ENCODE measurements around the gene CHPT1.

CHPT1 gene

GRCh38 chr12:101685092-101685491, 12.3 kb upstream of the CHPT1 start:
- no peak for DNase-seq (ENCODE audit: low read depth, low spot score)

- DNase-seq (ENCODE audit: low read depth, low spot score) = no peak
Observed at GRCh38 chr12:101686176-101686575, 11.3 kb upstream of the CHPT1 start.

- no peak for DNase-seq (ENCODE audit: low read depth, low spot score)
Observed at GRCh38 chr12:101690544-101691098, 6.8 kb upstream of the CHPT1 start.

GRCh38 chr12:101691503-101692096, 5.8 kb upstream of the CHPT1 start:
- no peak for DNase-seq (ENCODE audit: low read depth, low spot score)

GRCh38 chr12:101694297-101694848, 3.1 kb upstream of the CHPT1 start:
- no peak for DNase-seq (ENCODE audit: low read depth, low spot score)

- no peak for DNase-seq (ENCODE audit: low read depth, low spot score)
Observed at GRCh38 chr12:101694986-101695385, 2.5 kb upstream of the CHPT1 start.

- DNase-seq (ENCODE audit: low read depth, low spot score) = no peak
Observed at GRCh38 chr12:101695706-101696105, 1.7 kb upstream of the CHPT1 start.

GRCh38 chr12:101696251-101697196, 916 bp upstream of the CHPT1 start:
- DNase-seq (ENCODE audit: low read depth, low spot score) = no peak

GRCh38 chr12:101697930-101698799, 725 bp downstream of the CHPT1 start:
- DNase-seq (ENCODE audit: low read depth, low spot score) = no peak

- DNase-seq (ENCODE audit: low read depth, low spot score) = no peak
Observed at GRCh38 chr12:101698800-101699347, 1.4 kb downstream of the CHPT1 start.

GRCh38 chr12:101700299-101700820, 2.9 kb downstream of the CHPT1 start:
- no peak for DNase-seq (ENCODE audit: low read depth, low spot score)

GRCh38 chr12:101703487-101703886, 6.0 kb downstream of the CHPT1 start:
- no peak for DNase-seq (ENCODE audit: low read depth, low spot score)

- no peak for DNase-seq (ENCODE audit: low read depth, low spot score)
Observed at GRCh38 chr12:101706403-101706802, 9.0 kb downstream of the CHPT1 start.

GRCh38 chr12:101707131-101707782, 9.8 kb downstream of the CHPT1 start:
- no peak for DNase-seq (ENCODE audit: low read depth, low spot score)

- DNase-seq (ENCODE audit: low read depth, low spot score) = no peak
Observed at GRCh38 chr12:101710288-101710687, 12.8 kb downstream of the CHPT1 start.

GRCh38 chr12:101713059-101713682, 15.7 kb downstream of the CHPT1 start:
- no peak for DNase-seq (ENCODE audit: low read depth, low spot score)

- no peak for DNase-seq (ENCODE audit: low read depth, low spot score)
Observed at GRCh38 chr12:101713930-101714329, 16.5 kb downstream of the CHPT1 start.

- no peak for DNase-seq (ENCODE audit: low read depth, low spot score)
Observed at GRCh38 chr12:101714877-101715444, 17.5 kb downstream of the CHPT1 start.

- no peak for DNase-seq (ENCODE audit: low read depth, low spot score)
Observed at GRCh38 chr12:101719566-101719965, 22.1 kb downstream of the CHPT1 start.

- no peak for DNase-seq (ENCODE audit: low read depth, low spot score)
Observed at GRCh38 chr12:101720118-101720517, 22.7 kb downstream of the CHPT1 start.

Data from activated CD4-positive, CD25-positive, alpha-beta regulatory T cell treated with anti-CD3 and anti-CD28 coated beads, Interleukin-2, amount 50 U/mL, for 16 hours (primary cell).